Activated T-cell treated with anti-CD3 and anti-CD28 coated beads for 4 hours (primary cell): ENCODE measurements around the gene SLC6A9.

Experiments
- DNase-seq: peaks from one replicate; pipeline ENCODE4 v3.0.0-alpha.2; 2020

Gene SLC6A9

DNA sequence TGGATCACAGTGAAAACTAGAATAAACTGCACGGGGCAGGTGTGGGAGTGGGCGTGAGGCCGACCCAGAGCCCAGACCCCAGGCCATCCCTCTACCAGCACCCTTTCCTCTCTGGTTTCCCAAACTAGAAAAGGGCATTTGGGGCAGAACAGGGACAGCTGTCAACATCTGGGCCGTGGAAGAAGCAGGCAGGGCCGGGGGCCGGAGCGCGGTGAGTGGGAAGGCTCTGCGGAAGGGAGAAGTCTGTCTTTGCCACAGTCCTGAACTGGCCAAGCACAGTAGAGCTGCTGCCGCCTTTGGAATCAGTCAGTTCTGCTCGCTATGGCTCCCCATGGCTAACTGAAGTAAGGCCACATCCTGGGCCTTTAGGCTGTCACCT is 33.3 kb downstream of the SLC6A9 start:
- no peak for DNase-seq

- DNase-seq: no peak
These were observed 33.8 kb downstream of the SLC6A9 start for GRCh38 chr1:43997295-43997999.

- DNase-seq: no peak
These were observed 34.5 kb downstream of the SLC6A9 start for GRCh38 chr1:43996733-43997115.

DNA sequence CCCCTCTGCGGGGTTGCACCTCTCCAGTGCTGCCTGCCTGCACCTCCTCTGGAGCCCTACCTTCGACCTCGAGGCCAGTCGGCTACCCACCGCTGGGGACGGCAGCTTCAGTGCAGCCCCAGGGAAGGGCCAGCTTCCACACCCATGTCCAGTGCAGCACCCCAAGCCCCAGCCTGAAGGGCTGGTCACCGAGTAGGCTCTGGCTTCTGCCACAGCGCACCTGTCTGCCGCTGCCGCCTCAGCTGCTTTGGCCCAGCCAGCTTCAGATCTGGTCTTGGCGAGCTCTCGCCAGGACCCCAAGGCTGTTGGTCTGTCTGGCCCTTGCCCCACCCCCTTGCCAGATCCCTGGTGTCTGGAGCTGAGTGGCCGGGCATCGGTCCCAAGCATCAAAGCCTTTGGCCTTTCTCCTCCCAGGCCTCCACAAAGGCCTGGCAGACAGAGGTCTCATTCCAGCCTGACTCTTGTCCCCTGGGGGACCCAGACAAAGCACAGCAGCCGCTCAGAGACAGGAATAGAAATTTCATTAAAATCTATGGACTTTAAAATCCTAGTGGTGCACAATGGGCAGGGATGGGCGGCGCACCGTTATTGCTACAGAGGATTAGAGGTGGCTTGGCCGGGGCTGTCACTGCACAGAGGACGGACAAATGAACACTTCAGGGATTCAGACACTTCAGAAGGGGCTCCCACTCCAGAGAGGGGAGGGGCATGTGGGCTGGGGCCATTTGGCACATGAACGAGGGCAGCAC is 35.1 kb downstream of the SLC6A9 start:
- DNase-seq: no peak

- DNase-seq: no peak
These were observed 36.2 kb downstream of the SLC6A9 start for GRCh38 chr1:43994794-43995790.

GRCh38 chr1:43994071-43994470 is 37.2 kb downstream of the SLC6A9 start:
- DNase-seq: no peak

DNA sequence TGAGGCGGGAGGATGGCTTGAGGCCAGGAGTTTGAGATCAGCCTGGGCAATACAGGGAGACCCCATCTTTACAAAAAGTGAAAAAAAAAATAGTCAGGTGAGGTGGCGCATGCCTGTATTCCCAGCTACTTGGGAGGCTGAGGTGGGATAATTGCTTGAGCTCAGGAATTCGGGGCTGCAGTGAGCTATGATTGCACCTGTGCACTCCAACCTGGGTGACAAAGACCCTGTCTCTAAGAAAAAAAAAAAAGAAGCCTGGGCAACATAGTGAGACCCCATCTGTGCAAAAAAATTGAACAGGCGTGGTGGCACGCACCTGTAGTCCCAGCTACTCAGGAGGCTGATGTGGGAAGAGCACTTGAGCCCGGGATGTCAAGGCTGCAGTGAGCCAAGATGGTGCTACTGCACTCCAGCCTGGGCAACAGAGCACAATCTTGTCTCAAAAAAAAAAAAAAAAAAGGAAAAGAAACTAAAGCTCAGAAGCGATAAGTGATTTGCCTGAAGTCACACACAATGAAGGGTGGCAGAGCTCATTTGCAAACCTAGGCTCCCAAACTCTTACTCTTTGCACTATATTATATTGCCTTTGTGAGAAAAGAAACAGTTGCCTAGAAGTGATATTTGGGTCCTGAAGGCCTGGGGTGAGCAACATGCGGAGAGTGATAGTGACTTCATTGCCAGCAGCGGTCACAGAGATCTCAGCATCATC is 37.9 kb downstream of the SLC6A9 start:
- no peak for DNase-seq

GRCh38 chr1:43992232-43992995 is 38.8 kb downstream of the SLC6A9 start:
- DNase-seq: no peak

- peak; percentile 60 for DNase-seq
These were observed 39.6 kb downstream of the SLC6A9 start, which contains the start of gene CCDC24 for GRCh38 chr1:43991476-43992231. Gene CCDC24 (plus strand): TSS chr1:43991599. CDS start chr1:43991879, 280 bp downstream.

DNA sequence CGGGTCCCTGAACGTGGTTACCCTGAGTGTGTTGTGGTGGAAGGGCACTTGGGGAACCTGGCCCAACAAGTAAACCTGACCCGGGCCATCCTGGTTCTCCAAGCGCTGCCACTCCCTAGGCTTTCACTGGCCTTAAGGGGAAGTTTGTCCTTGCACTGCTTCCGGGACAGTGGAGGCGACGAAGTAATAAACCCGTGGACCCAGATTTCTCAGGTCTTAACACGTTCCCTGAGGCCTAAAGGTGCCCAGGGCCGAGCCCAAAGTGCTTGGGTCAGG is 40.1 kb downstream of the SLC6A9 start:
- no peak for DNase-seq

DNA sequence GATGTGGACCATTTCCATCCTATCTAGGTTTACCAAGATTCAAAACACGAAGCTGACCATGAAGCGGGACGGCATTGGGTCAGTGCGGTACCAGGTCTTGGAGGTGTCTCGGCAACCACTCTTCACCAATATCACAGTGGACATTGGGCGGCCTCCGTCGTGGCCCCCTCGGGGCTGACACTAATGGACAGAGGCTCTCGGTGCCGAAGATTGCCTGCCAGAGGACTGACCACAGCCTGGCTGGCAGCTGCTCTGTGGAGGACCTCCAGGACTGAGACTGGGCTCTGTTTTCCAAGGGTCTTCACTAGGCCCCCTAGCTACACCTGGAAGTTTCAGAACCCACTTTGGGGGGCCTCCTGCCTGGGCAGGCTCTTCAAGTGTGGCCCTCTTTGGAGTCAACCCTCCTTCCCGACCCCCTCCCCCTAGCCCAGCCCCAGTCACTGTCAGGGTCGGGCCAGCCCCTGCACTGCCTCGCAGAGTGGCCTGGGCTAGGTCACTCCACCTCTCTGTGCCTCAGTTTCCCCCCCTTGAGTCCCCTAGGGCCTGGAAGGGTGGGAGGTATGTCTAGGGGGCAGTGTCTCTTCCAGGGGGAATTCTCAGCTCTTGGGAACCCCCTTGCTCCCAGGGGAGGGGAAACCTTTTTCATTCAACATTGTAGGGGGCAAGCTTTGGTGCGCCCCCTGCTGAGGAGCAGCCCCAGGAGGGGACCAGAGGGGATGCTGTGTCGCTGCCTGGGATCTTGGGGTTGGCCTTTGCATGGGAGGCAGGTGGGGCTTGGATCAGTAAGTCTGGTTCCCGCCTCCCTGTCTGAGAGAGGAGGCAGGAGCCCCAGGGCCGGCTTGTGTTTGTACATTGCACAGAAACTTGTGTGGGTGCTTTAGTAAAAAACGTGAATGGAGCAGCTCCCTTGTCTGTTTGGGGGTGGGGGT is 40.7 kb downstream of the SLC6A9 start:
- no peak for DNase-seq

- DNase-seq: no peak
These were observed 43.9 kb downstream of the SLC6A9 start for GRCh38 chr1:43987159-43987902.

DNA sequence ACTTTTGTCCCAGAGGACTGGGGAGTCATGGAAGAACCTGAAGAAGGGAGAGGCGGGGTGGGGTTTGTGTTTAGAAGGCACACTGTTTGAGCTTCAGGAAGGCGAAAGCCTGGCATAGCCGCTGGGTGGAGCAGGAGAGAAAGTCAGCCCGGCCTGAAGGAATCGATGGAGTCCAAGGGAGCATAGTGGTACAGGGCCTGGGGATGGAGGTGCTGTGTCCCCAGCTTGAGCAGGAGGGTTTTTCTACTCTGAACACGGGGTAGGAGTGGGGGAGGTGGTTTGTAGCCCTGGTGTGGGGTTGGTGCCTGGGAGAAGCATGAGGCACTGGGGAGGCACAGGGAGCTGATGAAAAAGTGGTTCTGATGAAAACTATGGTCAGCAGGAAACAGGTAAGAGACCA is 44.5 kb downstream of the SLC6A9 start:
- DNase-seq: no peak

- no peak for DNase-seq
These were observed 45.2 kb downstream of the SLC6A9 start for GRCh38 chr1:43985984-43986595.

DNA sequence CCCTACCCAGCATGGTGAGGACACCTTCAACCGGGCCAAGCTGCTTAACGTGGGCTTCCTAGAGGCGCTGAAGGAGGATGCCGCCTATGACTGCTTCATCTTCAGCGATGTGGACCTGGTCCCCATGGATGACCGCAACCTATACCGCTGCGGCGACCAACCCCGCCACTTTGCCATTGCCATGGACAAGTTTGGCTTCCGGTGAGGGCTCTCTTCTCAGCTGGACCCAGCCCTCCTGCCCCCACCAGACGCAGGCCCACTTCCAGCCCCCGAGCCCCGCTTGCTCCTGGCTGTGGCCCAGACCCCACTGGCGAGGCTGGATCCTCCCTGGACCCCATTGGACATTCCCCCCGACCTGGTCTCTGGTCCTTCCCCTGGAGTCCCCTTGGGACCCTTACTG is 46.4 kb downstream of the SLC6A9 start:
- no peak for DNase-seq

DNA sequence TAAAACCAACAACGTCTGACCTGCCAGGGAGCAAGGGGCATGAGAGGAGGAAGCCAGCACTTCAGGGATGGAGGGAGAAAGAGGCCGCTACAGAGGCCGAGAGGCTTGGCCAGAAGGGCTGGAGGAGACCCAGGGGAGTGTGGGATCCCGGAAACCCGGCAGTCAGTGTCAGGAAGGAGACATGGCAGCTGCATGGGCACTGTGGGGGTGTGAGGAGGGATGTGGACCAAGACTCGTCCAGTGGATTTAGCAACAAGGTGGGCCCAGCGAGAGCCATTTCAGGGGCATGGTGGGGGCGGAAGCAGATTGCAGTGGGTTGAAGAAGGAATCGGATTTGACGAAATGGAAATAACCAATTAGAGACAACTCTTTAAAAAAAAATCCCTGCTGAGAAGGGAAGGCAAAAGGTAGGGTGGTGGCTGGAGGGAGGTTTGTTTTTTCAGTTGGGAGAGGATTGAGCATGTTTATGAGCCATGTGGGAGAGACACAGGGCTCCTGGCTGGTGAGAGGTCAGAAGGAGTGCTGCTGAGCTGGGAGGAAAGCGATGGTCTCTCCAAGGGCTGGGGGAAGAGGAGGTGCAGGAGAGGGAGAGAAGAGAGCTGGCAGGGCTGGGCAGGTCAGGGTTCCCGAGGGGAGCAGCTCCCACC is 47.9 kb downstream of the SLC6A9 start:
- DNase-seq: no peak

DNA sequence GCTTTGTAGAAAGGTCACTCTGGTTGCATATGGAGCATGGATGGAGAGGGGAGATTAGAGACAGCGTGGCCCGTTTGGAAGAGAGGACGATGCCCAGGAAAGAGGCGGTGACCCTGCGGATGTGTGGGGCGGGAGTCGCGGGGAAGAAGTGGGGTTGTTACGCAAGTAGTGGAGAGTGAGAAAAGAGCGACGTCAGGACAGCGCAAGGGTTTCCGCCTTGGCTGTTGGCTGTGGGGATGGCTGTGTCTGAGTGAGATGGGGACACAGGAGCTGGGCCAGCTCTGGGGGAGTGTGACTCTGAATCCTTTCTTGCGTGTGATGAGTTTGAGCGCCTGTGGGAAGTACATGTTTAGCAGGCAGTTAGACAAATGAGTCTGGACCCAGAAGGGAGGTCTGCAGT is 48.5 kb downstream of the SLC6A9 start:
- DNase-seq: no peak

- DNase-seq: no peak
These were observed 49.0 kb downstream of the SLC6A9 start for GRCh38 chr1:43982241-43982640.
